ENCODE data around the gene IL25. TPM values are rescaled to one million over a fixed set of nuclear protein-coding genes. Genes with fewer than 3 reads are reported as not detected.

IL25 gene
- total RNA-seq, 1 experiment from 2014 or later: not detected

GRCh38 chr14:23376482-23377197, 4.0 kb downstream of the IL25 start, which contains the start of gene CMTM5:
TSS of gene CMTM5 (plus strand) at chr14:23377046. CDS start at chr14:23377252, 206 bp downstream.
- CTCF ChIA-PET: no interaction called here
- peaks cover 15% of the 10 kb centered on the region for H3K27me3 Mint-ChIP-seq (ENCODE audit: insufficient read depth, unreplicated experiment)
- TF ChIP-seq, protein P1, sequence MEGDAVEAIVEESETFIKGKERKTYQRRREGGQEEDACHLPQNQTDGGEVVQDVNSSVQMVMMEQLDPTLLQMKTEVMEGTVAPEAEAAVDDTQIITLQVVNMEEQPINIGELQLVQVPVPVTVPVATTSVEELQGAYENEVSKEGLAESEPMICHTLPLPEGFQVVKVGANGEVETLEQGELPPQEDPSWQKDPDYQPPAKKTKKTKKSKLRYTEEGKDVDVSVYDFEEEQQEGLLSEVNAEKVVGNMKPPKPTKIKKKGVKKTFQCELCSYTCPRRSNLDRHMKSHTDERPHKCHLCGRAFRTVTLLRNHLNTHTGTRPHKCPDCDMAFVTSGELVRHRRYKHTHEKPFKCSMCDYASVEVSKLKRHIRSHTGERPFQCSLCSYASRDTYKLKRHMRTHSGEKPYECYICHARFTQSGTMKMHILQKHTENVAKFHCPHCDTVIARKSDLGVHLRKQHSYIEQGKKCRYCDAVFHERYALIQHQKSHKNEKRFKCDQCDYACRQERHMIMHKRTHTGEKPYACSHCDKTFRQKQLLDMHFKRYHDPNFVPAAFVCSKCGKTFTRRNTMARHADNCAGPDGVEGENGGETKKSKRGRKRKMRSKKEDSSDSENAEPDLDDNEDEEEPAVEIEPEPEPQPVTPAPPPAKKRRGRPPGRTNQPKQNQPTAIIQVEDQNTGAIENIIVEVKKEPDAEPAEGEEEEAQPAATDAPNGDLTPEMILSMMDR (IDR thresholded peaks at IDR 0.05; ENCODE audit: insufficient read depth in 1 of 2, low read depth in 1 of 2, low read length in 1 of 2, severe bottlenecking in 1 of 2, unreplicated experiment in 1 of 2): no peak

DNA sequence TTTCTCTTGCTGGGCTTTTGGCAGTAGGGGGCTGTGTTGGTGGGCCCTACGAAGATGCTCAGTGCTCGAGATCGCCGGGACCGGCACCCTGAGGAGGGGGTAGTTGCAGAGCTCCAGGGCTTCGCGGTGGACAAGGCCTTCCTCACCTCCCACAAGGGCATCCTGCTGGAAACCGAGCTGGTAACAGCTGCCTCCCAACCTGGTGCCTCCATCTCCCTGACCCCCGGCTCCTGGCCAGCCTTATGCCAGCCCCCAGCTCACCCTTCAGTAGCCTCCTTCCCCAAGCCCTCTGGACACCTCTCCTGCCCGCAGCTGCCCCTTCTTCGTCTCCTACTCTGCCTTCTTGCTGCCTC, 4.6 kb downstream of the IL25 start:
- CTCF ChIA-PET: no interaction called here
- DNase-seq: no peak
- Histone ChIP-seq H3K4me1 (no peaks in the 10 kb centered on the region), H3K27me3 (replicated peaks; ENCODE audit: control insufficient read depth, insufficient read depth, low read length) (no peaks in the 10 kb centered on the region; the same call in 1 of the 2 replicates), H3K9me3 (no peaks in the 10 kb centered on the region), H3K4me3 (ENCODE audit: low read depth, low read length) (no peak overlapping the region), H3K36me3 (ENCODE audit: control insufficient read depth, insufficient read depth, low read length) (no peaks in the 10 kb centered on the region)
- H3K9me3 Mint-ChIP-seq (ENCODE audit: unreplicated experiment): no peaks in the 10 kb centered on the region
- BruUV-seq (replicated peaks): no TSS peak
- H3K4me3 Mint-ChIP-seq (ENCODE audit: unreplicated experiment): no peak overlapping the region
- H3K27me3 Mint-ChIP-seq (ENCODE audit: insufficient read depth, unreplicated experiment): peaks cover 15% of the 10 kb centered on the region
- no peaks in the 10 kb centered on the region for H3K36me3 Mint-ChIP-seq (ENCODE audit: insufficient read depth, unreplicated experiment)
- H3K4me1 Mint-ChIP-seq (ENCODE audit: low read depth, unreplicated experiment): no peaks in the 10 kb centered on the region
- no peak overlapping the region for H3K27ac Mint-ChIP-seq (ENCODE audit: unreplicated experiment)
- intact Hi-C loops (cut with micrococcal nuclease; ENCODE audit: unreplicated experiment): loop anchor here (5.0 kb wide), 1 partner anchor 690 kb away; no protein-coding TSS in a partner anchor
- TF ChIP-seq, protein P1 (IDR thresholded peaks at IDR 0.05; ENCODE audit: insufficient read depth in 1 of 2, low read depth in 1 of 2, low read length in 1 of 2, severe bottlenecking in 1 of 2, unreplicated experiment in 1 of 2): no peak
- POLR2A ChIA-PET: no interaction called here

More at GRCh38 chr14:23376482-23377197, 4.0 kb downstream of the IL25 start, which contains the start of gene CMTM5:
- POLR2A ChIA-PET: no interaction called here
- no TSS peak for BruUV-seq (replicated peaks)
- no peak within 1 kb of the TSS for H3K4me3 ChIP-seq (ENCODE audit: low read depth, low read length)
- no peaks in the 10 kb centered on the region for H3K4me1 ChIP-seq
- H3K9me3 ChIP-seq: no peaks in the 10 kb centered on the region
- H3K27me3 ChIP-seq (replicated peaks; ENCODE audit: control insufficient read depth, insufficient read depth, low read length): no peaks in the 10 kb centered on the region; the same call in 1 of the 2 replicates
- no peaks in the 10 kb centered on the region for H3K36me3 Mint-ChIP-seq (ENCODE audit: insufficient read depth, unreplicated experiment)
- H3K4me1 Mint-ChIP-seq (ENCODE audit: low read depth, unreplicated experiment): no peaks in the 10 kb centered on the region
- intact Hi-C loops (cut with micrococcal nuclease; ENCODE audit: unreplicated experiment): loop anchor here (5.0 kb wide), 1 partner anchor 691 kb away; no protein-coding TSS in a partner anchor
- H3K4me3 Mint-ChIP-seq (ENCODE audit: unreplicated experiment): no peak within 1 kb of the TSS
- no peak for DNase-seq
- H3K36me3 ChIP-seq (ENCODE audit: control insufficient read depth, insufficient read depth, low read length): no peaks in the 10 kb centered on the region
- H3K27ac Mint-ChIP-seq (ENCODE audit: unreplicated experiment): no peak within 1 kb of the TSS
- H3K9me3 Mint-ChIP-seq (ENCODE audit: unreplicated experiment): no peaks in the 10 kb centered on the region

DNA sequence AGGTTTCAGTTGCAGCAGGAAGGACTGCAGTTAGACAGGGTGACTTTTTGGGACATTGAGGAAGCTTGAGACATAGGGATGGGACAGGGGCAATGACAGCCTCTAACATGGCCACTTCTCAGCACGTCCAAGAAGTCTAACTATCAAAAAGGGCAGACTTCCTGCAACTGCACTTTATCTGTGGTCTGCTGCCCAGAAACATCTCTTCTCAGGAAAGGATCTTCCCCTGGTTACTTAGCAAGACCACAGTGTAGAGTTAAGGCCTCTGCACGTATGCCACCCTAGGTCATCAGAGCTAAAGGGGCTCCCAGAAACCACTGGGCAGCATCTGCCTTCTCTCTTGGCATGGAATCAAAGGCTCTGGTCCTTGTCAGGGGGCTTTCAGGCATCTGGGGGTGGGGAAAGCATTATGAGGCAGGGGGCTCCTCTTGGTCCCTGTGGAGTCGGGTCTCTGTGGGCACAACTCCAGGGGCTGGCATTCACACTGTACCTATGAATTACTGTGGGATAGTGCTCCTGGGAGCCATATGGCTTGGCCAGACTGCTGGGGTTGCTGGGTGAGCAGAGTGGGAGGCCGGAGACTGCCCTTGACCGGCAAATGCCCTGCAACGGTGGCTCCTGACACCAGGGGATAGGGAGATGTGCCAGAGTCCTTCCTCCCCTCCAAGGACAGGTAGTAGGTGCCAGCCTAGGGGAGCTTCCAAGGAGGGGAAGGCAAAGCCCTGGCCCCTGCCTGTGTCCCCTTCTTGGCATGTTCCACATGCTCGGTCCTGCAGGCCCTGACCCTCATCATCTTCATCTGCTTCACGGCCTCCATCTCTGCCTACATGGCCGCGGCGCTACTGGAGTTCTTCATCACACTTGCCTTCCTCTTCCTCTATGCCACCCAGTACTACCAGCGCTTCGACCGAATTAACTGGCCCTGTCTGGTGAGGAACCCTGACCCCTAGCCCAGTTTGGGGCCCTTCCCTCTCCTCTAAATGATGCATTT, 5.3 kb downstream of the IL25 start:
- no peak for DNase-seq
- Histone ChIP-seq H3K9me3 (no peaks in the 10 kb centered on the region), H3K4me3 (ENCODE audit: low read depth, low read length) (no peak overlapping the region), H3K36me3 (ENCODE audit: control insufficient read depth, insufficient read depth, low read length) (no peaks in the 10 kb centered on the region), H3K4me1 (no peaks in the 10 kb centered on the region), H3K27me3 (replicated peaks; ENCODE audit: control insufficient read depth, insufficient read depth, low read length) (no peaks in the 10 kb centered on the region; the same call in 1 of the 2 replicates)
- TF ChIP-seq, protein P1 (IDR thresholded peaks at IDR 0.05; ENCODE audit: insufficient read depth in 1 of 2, low read depth in 1 of 2, low read length in 1 of 2, severe bottlenecking in 1 of 2, unreplicated experiment in 1 of 2): no peak
- BruUV-seq (replicated peaks): no TSS peak
- intact Hi-C loops (cut with micrococcal nuclease; ENCODE audit: unreplicated experiment): loop anchor here (5.0 kb wide), 1 partner anchor 689 kb away; no protein-coding TSS in a partner anchor
- ChIA-PET CTCF (no interaction called here), POLR2A (no interaction called here)
- Mint-ChIP-seq H3K27me3 (ENCODE audit: insufficient read depth, unreplicated experiment) (peaks cover 14% of the 10 kb centered on the region), H3K9me3 (ENCODE audit: unreplicated experiment) (no peaks in the 10 kb centered on the region), H3K4me1 (ENCODE audit: low read depth, unreplicated experiment) (no peaks in the 10 kb centered on the region), H3K4me3 (ENCODE audit: unreplicated experiment) (no peak overlapping the region), H3K27ac (ENCODE audit: unreplicated experiment) (no peak overlapping the region), H3K36me3 (ENCODE audit: insufficient read depth, unreplicated experiment) (no peaks in the 10 kb centered on the region)

Data from Caco-2 (cell line).